Measurements from ENCODE around the gene TDRD1.

Gene TDRD1

GRCh38 chr10:114271075-114271778 is 92.1 kb downstream of the TDRD1 start:
- DNase-seq: no peak

GRCh38 chr10:114271779-114272167 is 92.6 kb downstream of the TDRD1 start:
- no peak for DNase-seq

GRCh38 chr10:114272696-114273095 is 93.5 kb downstream of the TDRD1 start:
- DNase-seq: no peak

- no peak for DNase-seq
Observed at GRCh38 chr10:114273910-114274309, 94.8 kb downstream of the TDRD1 start.

GRCh38 chr10:114274616-114275453 is 95.7 kb downstream of the TDRD1 start:
- DNase-seq: no peak

GRCh38 chr10:114276066-114276465 is 96.9 kb downstream of the TDRD1 start:
- DNase-seq: no peak

GRCh38 chr10:114276671-114277070 is 97.5 kb downstream of the TDRD1 start:
- DNase-seq: no peak

GRCh38 chr10:114278140-114278883 is 99.2 kb downstream of the TDRD1 start:
- DNase-seq: no peak

GRCh38 chr10:114278884-114279191 is 99.7 kb downstream of the TDRD1 start:
- no peak for DNase-seq

GRCh38 chr10:114279289-114279688 is 100.1 kb downstream of the TDRD1 start:
- DNase-seq: no peak

GRCh38 chr10:114279901-114280644 is 100.9 kb downstream of the TDRD1 start:
- DNase-seq: no peak

- no peak for DNase-seq
Observed at GRCh38 chr10:114281006-114281405, 101.9 kb downstream of the TDRD1 start.

GRCh38 chr10:114281461-114281860 is 102.3 kb downstream of the TDRD1 start:
- no peak for DNase-seq
